ENCODE measurements around the gene IL3RA. TPM values are rescaled to one million over a fixed set of nuclear protein-coding genes. Genes with fewer than 3 reads are reported as not detected.
"Not testable (repeated sequence)": the region's sequence is repeated elsewhere in the genome, so short reads cannot be mapped to it uniquely, and the experiment has no call there.

The IL3RA gene
- total RNA-seq, 2 experiments from 2014 or later = not detected

GRCh38 chrX:1336948-1337779, 579 bp downstream of the IL3RA start:
- H3K27me3 Mint-ChIP-seq (ENCODE audit: low read depth) = peaks cover 16% of the 10 kb centered on the region
- intact Hi-C loops (cut with micrococcal nuclease) = no loop called here
- CTCF ChIA-PET = no interaction called here
- H3K36me3 Mint-ChIP-seq (ENCODE audit: low read depth) = peaks cover 2% of the 10 kb centered on the region
- H3K9me3 Mint-ChIP-seq = peaks cover 6% of the 10 kb centered on the region
- peak overlapping the region; percentile 70 for H3K4me3 Mint-ChIP-seq
- peaks cover 10% of the 10 kb centered on the region for H3K4me1 Mint-ChIP-seq (ENCODE audit: low read depth)
- DNase-seq = no peak
- H3K27ac Mint-ChIP-seq = no peak overlapping the region

- peaks cover 2% of the 10 kb centered on the region for H3K36me3 Mint-ChIP-seq (ENCODE audit: low read depth)
- CTCF ChIA-PET = no interaction called here
- peaks cover 5% of the 10 kb centered on the region for H3K4me1 Mint-ChIP-seq (ENCODE audit: low read depth)
- no peak overlapping the region for H3K27ac Mint-ChIP-seq
- DNase-seq = no peak
- intact Hi-C loops (cut with micrococcal nuclease) = no loop called here
- H3K27me3 Mint-ChIP-seq (ENCODE audit: low read depth) = peaks cover 8% of the 10 kb centered on the region
- H3K9me3 Mint-ChIP-seq = peaks cover 6% of the 10 kb centered on the region
- no peak overlapping the region for H3K4me3 Mint-ChIP-seq
Measured at GRCh38 chrX:1341545-1342184, 5.1 kb downstream of the IL3RA start.

GRCh38 chrX:1349606-1350005, 13.0 kb downstream of the IL3RA start:
- H3K27ac Mint-ChIP-seq; intact Hi-C loops (cut with micrococcal nuclease); H3K27me3 Mint-ChIP-seq (ENCODE audit: low read depth): not testable (repeated sequence)

GRCh38 chrX:1351981-1352714, 15.6 kb downstream of the IL3RA start:
- CTCF ChIA-PET = no interaction called here
- intact Hi-C loops (cut with micrococcal nuclease) = no loop called here
- no peaks in the 10 kb centered on the region for H3K9me3 Mint-ChIP-seq
- peaks cover 6% of the 10 kb centered on the region for H3K4me1 Mint-ChIP-seq (ENCODE audit: low read depth)
- H3K27ac Mint-ChIP-seq = no peak overlapping the region
- DNase-seq = no peak
- no peaks in the 10 kb centered on the region for H3K27me3 Mint-ChIP-seq (ENCODE audit: low read depth)
- H3K36me3 Mint-ChIP-seq (ENCODE audit: low read depth) = no peaks in the 10 kb centered on the region
- H3K4me3 Mint-ChIP-seq = no peak overlapping the region

More at GRCh38 chrX:1349606-1350005, 13.0 kb downstream of the IL3RA start:
- H3K9me3 Mint-ChIP-seq; H3K4me1 Mint-ChIP-seq (ENCODE audit: low read depth); H3K36me3 Mint-ChIP-seq (ENCODE audit: low read depth); DNase-seq; CTCF ChIA-PET; H3K4me3 Mint-ChIP-seq: not testable (repeated sequence)

- CTCF ChIA-PET = no interaction called here
- Mint-ChIP-seq H3K27me3 (ENCODE audit: low read depth) (no peaks in the 10 kb centered on the region), H3K36me3 (ENCODE audit: low read depth) (peaks cover 13% of the 10 kb centered on the region), H3K27ac (no peak overlapping the region), H3K9me3 (peaks cover 4% of the 10 kb centered on the region), H3K4me3 (no peak overlapping the region), H3K4me1 (ENCODE audit: low read depth) (peaks cover 6% of the 10 kb centered on the region)
- intact Hi-C loops (cut with micrococcal nuclease) = no loop called here
- no peak for DNase-seq
Measured at GRCh38 chrX:1354036-1355019, 17.7 kb downstream of the IL3RA start.

GRCh38 chrX:1355131-1356046, 18.8 kb downstream of the IL3RA start:
- intact Hi-C loops (cut with micrococcal nuclease) = no loop called here
- CTCF ChIA-PET = no interaction called here

GRCh38 chrX:1357993-1358392, 21.4 kb downstream of the IL3RA start:
- CTCF ChIA-PET = no interaction called here
- Mint-ChIP-seq H3K4me3 (no peak overlapping the region), H3K4me1 (ENCODE audit: low read depth) (peaks cover 6% of the 10 kb centered on the region), H3K36me3 (ENCODE audit: low read depth) (peaks cover 23% of the 10 kb centered on the region), H3K9me3 (peaks cover 4% of the 10 kb centered on the region), H3K27ac (no peak overlapping the region), H3K27me3 (ENCODE audit: low read depth) (no peaks in the 10 kb centered on the region)
- intact Hi-C loops (cut with micrococcal nuclease) = no loop called here
- DNase-seq = no peak

More at GRCh38 chrX:1355131-1356046, 18.8 kb downstream of the IL3RA start:
- peaks cover 6% of the 10 kb centered on the region for H3K4me1 Mint-ChIP-seq (ENCODE audit: low read depth)
- H3K36me3 Mint-ChIP-seq (ENCODE audit: low read depth) = peaks cover 16% of the 10 kb centered on the region
- no peak for DNase-seq
- no peak overlapping the region for H3K27ac Mint-ChIP-seq
- no peaks in the 10 kb centered on the region for H3K27me3 Mint-ChIP-seq (ENCODE audit: low read depth)
- H3K4me3 Mint-ChIP-seq = no peak overlapping the region
- H3K9me3 Mint-ChIP-seq = peaks cover 4% of the 10 kb centered on the region

- peaks cover 6% of the 10 kb centered on the region for H3K4me1 Mint-ChIP-seq (ENCODE audit: low read depth)
- DNase-seq = no peak
- H3K4me3 Mint-ChIP-seq = no peak overlapping the region
- no peaks in the 10 kb centered on the region for H3K27me3 Mint-ChIP-seq (ENCODE audit: low read depth)
- intact Hi-C loops (cut with micrococcal nuclease) = no loop called here
- peaks cover 23% of the 10 kb centered on the region for H3K36me3 Mint-ChIP-seq (ENCODE audit: low read depth)
- H3K27ac Mint-ChIP-seq = no peak overlapping the region
- CTCF ChIA-PET = no interaction called here
- peaks cover 4% of the 10 kb centered on the region for H3K9me3 Mint-ChIP-seq
Measured at GRCh38 chrX:1358793-1359476, 22.4 kb downstream of the IL3RA start.

- CTCF ChIA-PET = no interaction called here
- peaks cover 4% of the 10 kb centered on the region for H3K9me3 Mint-ChIP-seq
- no peak overlapping the region for H3K27ac Mint-ChIP-seq
- peaks cover 2% of the 10 kb centered on the region for H3K4me1 Mint-ChIP-seq (ENCODE audit: low read depth)
- no peaks in the 10 kb centered on the region for H3K27me3 Mint-ChIP-seq (ENCODE audit: low read depth)
- H3K4me3 Mint-ChIP-seq = no peak overlapping the region
- no peak for DNase-seq
- peaks cover 23% of the 10 kb centered on the region for H3K36me3 Mint-ChIP-seq (ENCODE audit: low read depth)
- intact Hi-C loops (cut with micrococcal nuclease) = no loop called here
Measured at GRCh38 chrX:1359477-1359873, 22.9 kb downstream of the IL3RA start.

- Mint-ChIP-seq H3K36me3 (ENCODE audit: low read depth) (peaks cover 27% of the 10 kb centered on the region), H3K9me3 (peaks cover 4% of the 10 kb centered on the region), H3K4me3 (no peak overlapping the region), H3K4me1 (ENCODE audit: low read depth) (peaks cover 2% of the 10 kb centered on the region), H3K27me3 (ENCODE audit: low read depth) (no peaks in the 10 kb centered on the region), H3K27ac (no peak overlapping the region)
- CTCF ChIA-PET = no interaction called here
- intact Hi-C loops (cut with micrococcal nuclease) = no loop called here
- no peak for DNase-seq
Measured at GRCh38 chrX:1360171-1360570, 23.6 kb downstream of the IL3RA start.

- peaks cover 27% of the 10 kb centered on the region for H3K36me3 Mint-ChIP-seq (ENCODE audit: low read depth)
- intact Hi-C loops (cut with micrococcal nuclease) = no loop called here
- H3K9me3 Mint-ChIP-seq = peaks cover 4% of the 10 kb centered on the region
- no peak for DNase-seq
- H3K27ac Mint-ChIP-seq = no peak overlapping the region
- H3K27me3 Mint-ChIP-seq (ENCODE audit: low read depth) = no peaks in the 10 kb centered on the region
- no peaks in the 10 kb centered on the region for H3K4me1 Mint-ChIP-seq (ENCODE audit: low read depth)
- CTCF ChIA-PET = no interaction called here
- H3K4me3 Mint-ChIP-seq = no peak overlapping the region
Measured at GRCh38 chrX:1361275-1361674, 24.7 kb downstream of the IL3RA start.

All from activated naive CD4-positive, alpha-beta T cell treated with anti-CD3 and anti-CD28 coated beads for 36 hours (primary cell).